A673 (cell line): Measurements from ENCODE around the gene PACS2. TPM values are rescaled to one million over a fixed set of nuclear protein-coding genes. Genes with fewer than 3 reads are reported as not detected.
A peak's percentile ranks its signal among the peaks of the same experiment; 100 is the strongest.

Experiments used
- BruUV-seq: library from RNA; stranded (reverse); fragments of 400-500 nt; replicated peaks from 2 replicates; lab custom pipeline; 2021; lab: Mats Ljungman, UMichigan
- CTCF ChIA-PET: fragments of 300-600 bp; sonication (Branson Sonifier 250); formaldehyde crosslinking; loops from one replicate; lab custom pipeline; 2022; ENCODE audit warnings: antibody characterized with exemption; lab: Charles Lee
- POLR2A ChIA-PET: fragments of 300-600 bp; sonication (Branson Sonifier 250); formaldehyde crosslinking; loops from one replicate; lab custom pipeline; 2022; ENCODE audit warnings: antibody characterized with exemption; ENCODE audit not compliant: low non-redundant PET; lab: Charles Lee
- DNase-seq: peaks from one replicate; pipeline ENCODE4 v3.0.0-alpha.2; 2015; ENCODE audit warnings: low spot score
- H3K27ac ChIP-seq: fragments of 200-600 bp; sonication (generic); 2 replicates; pipeline ENCODE4 v1.5.1; 2016; ENCODE audit warnings: mixed run types, low read depth, mild to moderate bottlenecking, mixed read lengths, antibody characterized with exemption, low read length; ENCODE audit not compliant: poor library complexity, severe bottlenecking
- H3K27me3 ChIP-seq: fragments of 200-600 bp; sonication (generic); replicated peaks from 2 replicates; pipeline ENCODE4 v1.6.1; 2017; ENCODE audit warnings: mixed run types, low read depth, mild to moderate bottlenecking, mixed read lengths, antibody characterized with exemption, low read length; ENCODE audit not compliant: insufficient read depth, poor library complexity
- H3K36me3 ChIP-seq: fragments of 200-600 bp; sonication (generic); 2 replicates; pipeline ENCODE4 v1.6.1; 2016; ENCODE audit warnings: mixed run types, mild to moderate bottlenecking, mixed read lengths, antibody characterized with exemption, low read length; ENCODE audit not compliant: insufficient read depth, poor library complexity, severe bottlenecking
- H3K4me1 ChIP-seq: fragments of 200-600 bp; sonication (generic); 2 replicates; pipeline ENCODE4 v1.6.1; 2017; ENCODE audit warnings: mixed run types, mild to moderate bottlenecking, mixed read lengths, antibody characterized with exemption, low read length; ENCODE audit not compliant: insufficient read depth, poor library complexity, severe bottlenecking
- H3K4me3 ChIP-seq: fragments of 200-600 bp; sonication (generic); 2 replicates; pipeline ENCODE4 v1.5.1; 2016; ENCODE audit warnings: low read depth, mixed run types, mild to moderate bottlenecking, mixed read lengths, low read length; ENCODE audit not compliant: poor library complexity, severe bottlenecking
- H3K9me3 ChIP-seq: fragments of 200-600 bp; sonication (generic); 2 replicates; pipeline ENCODE4 v1.6.1; 2016; ENCODE audit warnings: mixed run types, low read depth, mild to moderate bottlenecking, mixed read lengths, antibody characterized with exemption, low read length; ENCODE audit not compliant: poor library complexity, severe bottlenecking
- EZH2 ChIP-seq: fragments of 200-600 bp; sonication (generic); IDR thresholded peaks from 2 replicates; pipeline ENCODE4 v1.6.1; 2017; ENCODE audit warnings: borderline replicate concordance, low read depth, mild to moderate bottlenecking, mixed read lengths, antibody characterized with exemption, low read length; ENCODE audit not compliant: poor library complexity, severe bottlenecking
- intact Hi-C: fragments of 100-400 bp; cut with micrococcal nuclease; formaldehyde crosslinking; loops from one replicate; pipeline ENCODE4 v1.10.0; 2022; ENCODE audit not compliant: unreplicated experiment
- total RNA-seq: library from RNA; stranded (reverse); gene quantifications from 2 replicates; pipeline ENCODE4 v1.2.3, GENCODE V29; 2021
- TF ChIP-seq, protein P1 (sequence below): fragments of 300-800, 200-600 bp; sonication (generic); conservative IDR thresholded peaks from 2 replicates; pipeline ENCODE4 v1.5.1; 2017; ENCODE audit warnings: low read depth, mild to moderate bottlenecking, antibody characterized with exemption, low read length, moderate library complexity, mixed read lengths

The PACS2 gene
- total RNA-seq, 1 experiment from 2014 or later, result 52.5 TPM

DNA sequence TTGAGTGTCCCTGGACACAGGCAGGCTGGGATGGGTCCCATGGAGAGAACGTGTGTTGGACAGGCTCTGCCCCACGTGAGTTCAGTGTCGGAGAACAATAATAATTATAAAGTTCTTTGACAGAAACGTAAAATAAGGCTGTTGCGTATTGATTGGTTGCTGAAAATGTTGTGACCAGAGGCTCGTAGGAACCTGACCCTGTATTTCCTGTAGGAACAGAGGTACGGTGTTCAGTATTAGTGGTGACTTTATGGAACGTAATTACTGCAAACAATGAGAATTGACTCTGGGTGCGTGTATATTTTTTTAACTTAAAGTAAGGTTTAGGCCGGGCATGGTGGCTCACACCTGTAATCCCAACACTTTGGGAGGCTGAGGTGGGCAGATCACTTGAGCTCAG, 112.9 kb downstream of the PACS2 start:
- no peak for DNase-seq
- POLR2A ChIA-PET, result no interaction called here
- intact Hi-C loops, result no loop called here

DNA sequence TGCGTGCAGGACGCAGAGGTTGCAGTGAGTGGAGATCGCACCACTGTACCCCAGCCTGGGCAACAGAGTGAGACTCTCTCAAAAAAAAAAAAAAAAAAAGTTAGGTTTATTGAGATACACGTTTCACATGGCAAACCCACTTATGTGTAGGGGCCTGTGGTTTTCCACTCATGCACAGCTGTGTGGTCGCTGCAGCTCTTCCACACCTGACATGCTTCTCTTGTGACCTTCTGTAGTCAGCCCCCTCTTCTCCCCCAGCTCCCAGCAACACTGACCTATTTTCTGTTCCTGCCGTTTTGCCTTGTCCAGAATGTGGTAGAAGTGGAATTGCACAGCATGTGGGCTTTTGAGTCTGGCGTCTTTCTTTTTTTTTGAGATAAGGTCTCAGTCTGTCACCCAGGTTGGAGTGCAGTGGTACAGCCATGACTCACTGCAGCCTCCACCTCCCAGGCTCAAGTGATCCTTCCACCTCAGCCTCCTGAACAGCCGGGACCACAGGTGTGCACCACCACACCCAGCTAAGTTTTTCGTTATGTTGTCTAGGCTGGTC, 113.5 kb downstream of the PACS2 start:
- Histone ChIP-seq H3K9me3 (peaks cover 4% of the 10 kb centered on the region), H3K36me3 (peaks cover 41% of the 10 kb centered on the region), H3K4me3 (no peak overlapping the region), H3K4me1 (no peaks in the 10 kb centered on the region), H3K27ac (no peak overlapping the region), H3K27me3 (no peaks in the 10 kb centered on the region)
- intact Hi-C loops, result no loop called here
- no TSS peak for BruUV-seq
- DNase-seq, result no peak
- CTCF ChIA-PET, result no interaction called here
- POLR2A ChIA-PET, result no interaction called here
- TF ChIP-seq, protein P1, sequence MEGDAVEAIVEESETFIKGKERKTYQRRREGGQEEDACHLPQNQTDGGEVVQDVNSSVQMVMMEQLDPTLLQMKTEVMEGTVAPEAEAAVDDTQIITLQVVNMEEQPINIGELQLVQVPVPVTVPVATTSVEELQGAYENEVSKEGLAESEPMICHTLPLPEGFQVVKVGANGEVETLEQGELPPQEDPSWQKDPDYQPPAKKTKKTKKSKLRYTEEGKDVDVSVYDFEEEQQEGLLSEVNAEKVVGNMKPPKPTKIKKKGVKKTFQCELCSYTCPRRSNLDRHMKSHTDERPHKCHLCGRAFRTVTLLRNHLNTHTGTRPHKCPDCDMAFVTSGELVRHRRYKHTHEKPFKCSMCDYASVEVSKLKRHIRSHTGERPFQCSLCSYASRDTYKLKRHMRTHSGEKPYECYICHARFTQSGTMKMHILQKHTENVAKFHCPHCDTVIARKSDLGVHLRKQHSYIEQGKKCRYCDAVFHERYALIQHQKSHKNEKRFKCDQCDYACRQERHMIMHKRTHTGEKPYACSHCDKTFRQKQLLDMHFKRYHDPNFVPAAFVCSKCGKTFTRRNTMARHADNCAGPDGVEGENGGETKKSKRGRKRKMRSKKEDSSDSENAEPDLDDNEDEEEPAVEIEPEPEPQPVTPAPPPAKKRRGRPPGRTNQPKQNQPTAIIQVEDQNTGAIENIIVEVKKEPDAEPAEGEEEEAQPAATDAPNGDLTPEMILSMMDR, result no peak
- no peak for TF ChIP-seq EZH2

More for the DNA sequence above, 112.9 kb downstream of the PACS2 start:
- H3K4me3 ChIP-seq, result no peak overlapping the region
- no peak overlapping the region for H3K27ac ChIP-seq
- CTCF ChIA-PET, result no interaction called here
- peaks cover 45% of the 10 kb centered on the region for H3K36me3 ChIP-seq
- peaks cover 4% of the 10 kb centered on the region for H3K9me3 ChIP-seq
- no TSS peak for BruUV-seq
- no peaks in the 10 kb centered on the region for H3K27me3 ChIP-seq
- peaks cover 1% of the 10 kb centered on the region for H3K4me1 ChIP-seq
- TF ChIP-seq EZH2, result no peak
- TF ChIP-seq, protein P1, result no peak

DNA sequence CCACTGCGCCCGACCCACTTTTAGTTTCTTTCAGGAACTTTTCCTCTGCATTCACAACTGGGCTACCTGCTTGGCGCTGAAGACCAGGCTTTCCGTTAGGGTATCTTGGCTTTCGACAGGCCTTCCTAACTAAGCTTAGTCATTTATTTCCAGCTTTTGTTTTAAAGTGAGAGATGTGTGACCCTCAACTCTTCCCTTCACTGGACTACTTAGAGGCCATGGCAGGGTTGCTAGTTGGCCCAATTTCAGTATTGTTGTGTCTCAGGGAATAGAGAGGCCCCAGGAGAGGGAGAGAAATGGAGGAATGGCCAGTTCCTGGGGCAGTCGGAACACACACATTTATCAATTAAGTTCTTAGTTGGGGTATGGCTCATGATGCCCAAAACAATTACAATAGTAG, 115.5 kb downstream of the PACS2 start:
- H3K36me3 ChIP-seq, result peaks cover 41% of the 10 kb centered on the region
- CTCF ChIA-PET, result no interaction called here
- DNase-seq, result no peak
- H3K9me3 ChIP-seq, result peaks cover 4% of the 10 kb centered on the region
- no peak overlapping the region for H3K4me3 ChIP-seq
- POLR2A ChIA-PET, result no interaction called here
- no peaks in the 10 kb centered on the region for H3K27me3 ChIP-seq
- BruUV-seq, result no TSS peak
- TF ChIP-seq, protein P1, result no peak
- TF ChIP-seq EZH2, result no peak
- H3K4me1 ChIP-seq, result no peaks in the 10 kb centered on the region
- peak overlapping the region; percentile 2 for H3K27ac ChIP-seq
- intact Hi-C loops, result no loop called here
